ENCODE data around the gene MAML3. TPM values are rescaled to one million over a fixed set of nuclear protein-coding genes. Genes with fewer than 3 reads are reported as not detected.

Gene MAML3
- total and polyA plus RNA-seq, 2 of the 13 experiments (the other 11 are each of a cell fraction or from before 2014, with no cell fraction given): 0.05 to 0.13 TPM

GRCh38 chr4:140090215-140090731 is 63.7 kb downstream of the MAML3 start:
- no peak overlapping the region for H3K4me3 ChIP-seq (replicated peaks in 1 of 3; ENCODE audit: insufficient read depth in 1 of 3, low read depth in 2 of 3, low read length in 3 of 3)
- H3K36me3 ChIP-seq (replicated peaks in 1 of 2; ENCODE audit: control insufficient read depth in 1 of 2, insufficient read depth in 2 of 2, low read length in 2 of 2): no peaks in the 10 kb centered on the region
- WGBS (ENCODE audit: low lambda C conversion rate): 27% methylated on average over 5 of the region's 5 CpGs
- H4K20me1 ChIP-seq (ENCODE audit: insufficient read depth, low read length): no peaks in the 10 kb centered on the region
- ATAC-seq (no peak; the same call in 2 of the 3 replicates), DNase-seq (ENCODE audit: low spot score) (peak; percentile 16), FAIRE-seq (no peak)
- no TSS peak for BruUV-seq (replicated peaks)
- no peak overlapping the region for H3K9ac ChIP-seq (ENCODE audit: insufficient read depth, low read depth, low read length)
- CTCF ChIA-PET (ENCODE audit: low intra/inter-chr PET ratio, low total read pairs): no interaction called here
- POLR2A ChIA-PET: no interaction called here
- no peaks in the 10 kb centered on the region for H3K9me3 ChIP-seq (ENCODE audit: low read length)
- H3K27ac ChIP-seq (ENCODE audit: extremely low read length, insufficient read depth, low read length): no peak overlapping the region
- intact Hi-C loops (cut with micrococcal nuclease; ENCODE audit: unreplicated experiment) (no loop called here), in situ Hi-C loops (cut with HindIII; ENCODE audit: extremely low pct_ligation_motif_present, low pct_unique_long_range_greater_than_20kb) (no loop called here)
- no peak overlapping the region for H2AFZ ChIP-seq (ENCODE audit: low read length)
- H3K27me3 ChIP-seq (ENCODE audit: control insufficient read depth in 1 of 2, insufficient read depth in 2 of 2, low read length in 2 of 2): peaks cover 1 to 7% of the 10 kb centered on the region in 2 experiments; a peak in 2 of 5 replicates
- TF ChIP-seq ZNF143 (CRISPR knock-in tag; IDR thresholded peaks at IDR 0.05) (no peak), NFYB (CRISPR knock-in tag; IDR thresholded peaks at IDR 0.05) (no peak), ZBTB10 (CRISPR knock-in tag; IDR thresholded peaks at IDR 0.05; ENCODE audit: borderline replicate concordance) (no peak), MNT (IDR thresholded peaks at IDR 0.05) (no peak), ZNF83 (CRISPR knock-in tag; IDR thresholded peaks at IDR 0.05; ENCODE audit: borderline replicate concordance) (no peak), ZNF33B (CRISPR knock-in tag; IDR thresholded peaks at IDR 0.05) (no peak), ZNF629 (CRISPR knock-in tag; conservative IDR thresholded peaks at IDR 0.05) (no peak), SMAD3 (CRISPR knock-in tag; IDR thresholded peaks at IDR 0.05) (no peak)
- H3K4me1 ChIP-seq (ENCODE audit: insufficient read depth, low read length): peaks cover 13% of the 10 kb centered on the region
- no peak overlapping the region for H3K4me2 ChIP-seq (ENCODE audit: low read depth, low read length)
- no peaks in the 10 kb centered on the region for H3K79me2 ChIP-seq (ENCODE audit: insufficient read depth, low read length)

Data from HepG2 (cell line).